ENCODE data around the gene HSD11B1. TPM values are rescaled to one million over a fixed set of nuclear protein-coding genes. Genes with fewer than 3 reads are reported as not detected.

The HSD11B1 gene
- total RNA-seq, 2 donors from 2014 or later, result not detected

- no peaks in the 10 kb centered on the region for H3K36me3 ChIP-seq (ENCODE audit: control insufficient read depth, insufficient read depth, low read length)
- Mint-ChIP-seq H3K4me3 (no peak overlapping the region), H3K27ac (no peak overlapping the region), H3K9me3 (no peaks in the 10 kb centered on the region), H3K27me3 (ENCODE audit: insufficient read depth) (peaks cover 12% of the 10 kb centered on the region), H3K4me1 (no peaks in the 10 kb centered on the region), H3K36me3 (ENCODE audit: low read depth) (no peaks in the 10 kb centered on the region)
- H3K4me1 ChIP-seq (ENCODE audit: control insufficient read depth, insufficient read depth, low read length), result no peaks in the 10 kb centered on the region
- H3K9me3 ChIP-seq (ENCODE audit: control insufficient read depth, low read length), result no peaks in the 10 kb centered on the region
- TF ChIP-seq, protein P1, sequence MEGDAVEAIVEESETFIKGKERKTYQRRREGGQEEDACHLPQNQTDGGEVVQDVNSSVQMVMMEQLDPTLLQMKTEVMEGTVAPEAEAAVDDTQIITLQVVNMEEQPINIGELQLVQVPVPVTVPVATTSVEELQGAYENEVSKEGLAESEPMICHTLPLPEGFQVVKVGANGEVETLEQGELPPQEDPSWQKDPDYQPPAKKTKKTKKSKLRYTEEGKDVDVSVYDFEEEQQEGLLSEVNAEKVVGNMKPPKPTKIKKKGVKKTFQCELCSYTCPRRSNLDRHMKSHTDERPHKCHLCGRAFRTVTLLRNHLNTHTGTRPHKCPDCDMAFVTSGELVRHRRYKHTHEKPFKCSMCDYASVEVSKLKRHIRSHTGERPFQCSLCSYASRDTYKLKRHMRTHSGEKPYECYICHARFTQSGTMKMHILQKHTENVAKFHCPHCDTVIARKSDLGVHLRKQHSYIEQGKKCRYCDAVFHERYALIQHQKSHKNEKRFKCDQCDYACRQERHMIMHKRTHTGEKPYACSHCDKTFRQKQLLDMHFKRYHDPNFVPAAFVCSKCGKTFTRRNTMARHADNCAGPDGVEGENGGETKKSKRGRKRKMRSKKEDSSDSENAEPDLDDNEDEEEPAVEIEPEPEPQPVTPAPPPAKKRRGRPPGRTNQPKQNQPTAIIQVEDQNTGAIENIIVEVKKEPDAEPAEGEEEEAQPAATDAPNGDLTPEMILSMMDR (conservative IDR thresholded peaks at IDR 0.05), result no peak
- 87 to 97% methylated on average over 3 of the region's 3 CpGs for WGBS, 2 experiments (ENCODE audit: insufficient coverage in 1 of 2, insufficient read length in 1 of 2)
- DNase-seq, result no peak
- H3K27me3 ChIP-seq (ENCODE audit: control insufficient read depth, insufficient read depth, low read length, poor library complexity, severe bottlenecking), result peaks cover 25% of the 10 kb centered on the region
- H3K9ac ChIP-seq (ENCODE audit: extremely low read depth, low read length, poor library complexity, severe bottlenecking), result no peak overlapping the region
- no peak overlapping the region for H3K27ac ChIP-seq (ENCODE audit: low read depth, low read length)
- H3K4me3 ChIP-seq (ENCODE audit: low read length), result no peak overlapping the region
Measured at GRCh38 chr1:209706622-209707021, 2.0 kb downstream of the HSD11B1 start.

GRCh38 chr1:209707308-209707707 is 2.7 kb downstream of the HSD11B1 start:
- no peak overlapping the region for H3K27ac ChIP-seq (ENCODE audit: low read depth, low read length)
- Mint-ChIP-seq H3K27ac (no peak overlapping the region), H3K4me1 (no peaks in the 10 kb centered on the region), H3K9me3 (no peaks in the 10 kb centered on the region), H3K4me3 (no peak overlapping the region), H3K27me3 (ENCODE audit: insufficient read depth) (peaks cover 12% of the 10 kb centered on the region), H3K36me3 (ENCODE audit: low read depth) (no peaks in the 10 kb centered on the region)
- no peak overlapping the region for H3K9ac ChIP-seq (ENCODE audit: extremely low read depth, low read length, poor library complexity, severe bottlenecking)
- no peaks in the 10 kb centered on the region for H3K9me3 ChIP-seq (ENCODE audit: control insufficient read depth, low read length)
- no peak overlapping the region for H3K4me3 ChIP-seq (ENCODE audit: low read length)
- no peak for DNase-seq
- H3K27me3 ChIP-seq (ENCODE audit: control insufficient read depth, insufficient read depth, low read length, poor library complexity, severe bottlenecking), result peaks cover 31% of the 10 kb centered on the region
- TF ChIP-seq, protein P1 (conservative IDR thresholded peaks at IDR 0.05), result no peak
- 83 to 100% methylated on average over 1 of the region's 1 CpG for WGBS, 2 experiments (ENCODE audit: insufficient coverage in 1 of 2, insufficient read length in 1 of 2)
- H3K36me3 ChIP-seq (ENCODE audit: control insufficient read depth, insufficient read depth, low read length), result no peaks in the 10 kb centered on the region
- H3K4me1 ChIP-seq (ENCODE audit: control insufficient read depth, insufficient read depth, low read length), result no peaks in the 10 kb centered on the region

DNA sequence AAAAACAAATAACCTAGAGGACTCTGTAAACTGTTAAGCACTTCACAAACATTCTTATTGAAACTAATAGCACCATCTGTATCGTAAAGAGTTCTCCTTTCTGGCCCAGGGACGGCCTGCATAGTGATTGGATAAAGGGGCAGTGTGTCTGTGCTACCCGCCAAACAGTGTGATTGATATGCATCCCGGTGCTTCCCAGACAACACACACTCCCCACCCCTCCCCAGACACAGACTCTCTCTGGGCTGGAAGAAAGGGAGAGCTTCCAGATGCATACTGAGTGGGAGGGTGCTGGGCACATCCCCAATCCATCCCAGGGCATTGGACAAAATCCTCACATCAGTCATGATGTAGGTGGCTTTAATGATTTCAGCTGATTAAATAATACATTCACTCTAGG is 3.7 kb downstream of the HSD11B1 start:
- H3K36me3 Mint-ChIP-seq (ENCODE audit: low read depth), result no peaks in the 10 kb centered on the region
- H3K4me3 ChIP-seq (ENCODE audit: low read length), result no peak overlapping the region
- peaks cover 12% of the 10 kb centered on the region for H3K27me3 Mint-ChIP-seq (ENCODE audit: insufficient read depth)
- 40 to 85% methylated on average over 1 to 3 of the region's 4 CpGs for WGBS, 2 experiments (ENCODE audit: insufficient coverage in 1 of 2, insufficient read length in 1 of 2)
- no peaks in the 10 kb centered on the region for H3K4me1 Mint-ChIP-seq
- no peaks in the 10 kb centered on the region for H3K9me3 Mint-ChIP-seq
- TF ChIP-seq, protein P1 (conservative IDR thresholded peaks at IDR 0.05), result no peak
- H3K27ac ChIP-seq (ENCODE audit: low read depth, low read length), result no peak overlapping the region
- DNase-seq, result no peak
- H3K27ac Mint-ChIP-seq, result no peak overlapping the region
- no peaks in the 10 kb centered on the region for H3K4me1 ChIP-seq (ENCODE audit: control insufficient read depth, insufficient read depth, low read length)
- peaks cover 31% of the 10 kb centered on the region for H3K27me3 ChIP-seq (ENCODE audit: control insufficient read depth, insufficient read depth, low read length, poor library complexity, severe bottlenecking)
- no peaks in the 10 kb centered on the region for H3K9me3 ChIP-seq (ENCODE audit: control insufficient read depth, low read length)
- H3K9ac ChIP-seq (ENCODE audit: extremely low read depth, low read length, poor library complexity, severe bottlenecking), result no peak overlapping the region
- no peaks in the 10 kb centered on the region for H3K36me3 ChIP-seq (ENCODE audit: control insufficient read depth, insufficient read depth, low read length)
- H3K4me3 Mint-ChIP-seq, result no peak overlapping the region

Measured in endodermal cell (in vitro differentiated cells).